GM18526 (cell line): ENCODE data around the gene CAPN3.

ENCODE experiments used
- POLR2A ChIP-seq: IDR thresholded peaks from 3 replicates; pipeline ENCODE4 v1.6.1; 2011; ENCODE audit not compliant: insufficient read length; ENCODE audit errors: extremely low read depth

CAPN3 gene

DNA sequence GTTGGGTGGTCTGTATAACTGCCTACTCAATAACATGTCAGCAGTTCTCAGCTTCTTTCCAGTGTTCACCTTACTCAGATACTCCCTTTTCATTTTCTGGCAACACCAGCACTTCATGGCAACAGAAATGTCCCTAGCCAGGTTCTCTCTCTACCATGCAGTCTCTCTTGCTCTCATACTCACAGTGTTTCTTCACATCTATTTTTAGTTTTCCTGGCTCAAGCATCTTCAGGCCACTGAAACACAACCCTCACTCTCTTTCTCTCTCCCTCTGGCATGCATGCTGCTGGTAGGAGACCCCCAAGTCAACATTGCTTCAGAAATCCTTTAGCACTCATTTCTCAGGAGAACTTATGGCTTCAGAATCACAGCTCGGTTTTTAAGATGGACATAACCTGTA, at the start of gene CAPN3:
TSS of gene CAPN3 (plus strand) at position 253 of the 400 bp plus-strand sequence. CDS start 305 bp downstream, outside the sequence.
- no peak for TF ChIP-seq POLR2A

DNA sequence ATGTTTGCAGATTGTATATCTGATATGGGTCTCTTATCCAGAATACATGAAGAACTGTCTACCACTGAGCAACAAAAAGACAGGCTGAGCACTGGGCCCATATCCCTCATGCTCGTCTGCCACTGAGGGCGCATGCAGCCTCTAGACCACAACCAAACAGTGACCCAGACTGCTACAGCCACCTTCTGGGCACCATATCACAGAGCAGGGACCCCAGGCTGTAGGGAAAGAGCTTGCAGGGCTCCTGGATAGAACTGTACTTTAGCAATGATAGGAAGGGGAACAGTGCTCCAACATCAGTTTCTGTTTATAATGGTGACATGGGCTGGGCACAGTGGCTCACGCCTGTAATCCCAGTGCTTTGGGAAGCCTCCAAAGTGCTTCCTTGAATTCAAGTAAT, 45.8 kb upstream of the CAPN3 start:
- no peak for TF ChIP-seq POLR2A

DNA sequence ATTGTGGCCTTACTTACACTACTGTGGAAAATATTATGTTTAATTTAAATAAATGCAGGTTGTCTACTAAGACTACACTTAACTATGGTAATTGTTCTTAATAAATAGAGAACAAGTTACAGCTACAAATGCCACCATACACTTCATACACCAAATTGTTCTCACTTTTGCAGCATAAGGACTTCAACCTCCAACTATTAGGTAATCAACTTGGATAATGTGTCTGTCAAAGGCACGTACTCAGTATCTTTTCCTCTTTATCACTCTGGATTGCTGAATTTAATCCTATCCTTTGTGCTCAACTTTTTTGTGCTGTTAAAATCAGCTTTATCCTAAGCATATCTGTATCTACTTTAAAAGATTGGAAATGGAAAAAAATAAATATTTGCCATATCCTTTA, 44.5 kb upstream of the CAPN3 start:
- no peak for TF ChIP-seq POLR2A

DNA sequence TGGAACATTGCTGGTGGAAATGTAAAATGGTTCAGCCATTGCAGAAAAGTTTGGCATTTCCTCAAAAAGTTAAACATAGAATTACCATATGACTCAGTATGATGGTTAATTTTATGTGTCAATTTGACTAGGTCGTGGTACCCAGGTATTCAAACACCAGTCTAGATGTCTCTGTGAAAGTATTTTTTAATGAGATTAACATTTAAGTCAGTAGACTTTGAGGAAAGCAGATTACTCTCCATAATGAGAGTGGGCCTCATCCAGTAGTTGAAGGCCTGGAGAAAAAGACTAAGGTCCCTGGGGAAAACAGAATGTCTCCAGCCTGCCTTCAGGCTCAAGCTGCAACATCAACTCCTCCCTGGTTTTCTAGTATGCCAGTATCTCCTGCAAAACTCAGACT, 43.8 kb upstream of the CAPN3 start:
- TF ChIP-seq POLR2A = no peak

DNA sequence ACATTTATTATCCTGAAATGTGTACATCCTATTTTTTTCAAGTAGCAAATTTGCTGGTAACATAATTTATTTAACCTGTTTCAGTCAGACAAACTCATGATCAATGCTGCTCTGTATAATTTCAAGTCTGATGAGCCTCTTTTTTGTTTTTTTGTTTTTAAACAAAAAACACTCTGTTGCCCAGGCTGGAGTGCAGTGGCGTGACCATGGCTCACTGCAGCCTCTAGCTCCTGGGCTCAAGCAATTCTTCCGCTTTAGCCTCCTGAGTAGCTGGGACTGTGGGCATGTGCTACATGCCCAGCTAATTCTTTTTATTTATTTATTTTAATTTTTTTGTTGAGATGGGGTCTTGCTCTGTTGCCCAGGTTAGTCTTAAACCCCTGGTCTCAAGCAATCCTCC, 40.1 kb upstream of the CAPN3 start:
- no peak for TF ChIP-seq POLR2A

DNA sequence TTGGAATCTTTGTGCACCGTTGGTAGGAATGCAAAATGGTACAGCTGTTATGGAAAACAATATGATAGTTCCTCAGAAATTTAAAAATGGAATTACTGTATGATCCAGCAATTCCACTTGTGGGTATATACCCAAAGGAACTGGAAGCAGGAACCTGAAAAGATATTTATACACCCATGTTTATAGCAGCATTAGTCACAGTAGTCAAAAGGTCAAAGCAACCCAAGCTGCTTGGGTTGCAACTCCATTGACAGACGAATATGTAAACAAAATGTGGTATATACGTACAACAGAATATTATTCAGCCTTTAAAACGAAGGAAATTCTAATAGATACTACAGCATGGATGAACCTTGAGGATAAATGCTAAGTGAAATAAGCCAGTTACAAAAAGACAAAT, 35.0 kb upstream of the CAPN3 start:
- TF ChIP-seq POLR2A = no peak

DNA sequence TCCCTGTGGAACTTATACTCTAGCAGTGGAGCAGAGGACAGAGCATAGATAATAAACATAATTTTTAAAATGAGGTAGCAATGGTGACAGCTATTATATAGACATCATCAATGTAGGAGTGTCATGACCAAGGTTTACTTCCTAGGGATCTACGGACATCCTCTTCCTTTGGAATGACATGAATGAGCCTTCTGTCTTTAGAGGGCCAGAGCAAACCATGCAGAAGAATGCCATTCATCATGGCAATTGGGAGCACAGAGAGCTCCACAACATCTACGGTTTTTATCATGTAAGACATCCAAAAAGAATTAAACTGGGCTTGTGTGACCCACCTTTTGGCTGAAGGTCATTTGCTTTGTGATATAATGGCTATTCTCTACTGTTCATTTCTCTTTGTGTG, 30.1 kb upstream of the CAPN3 start:
- no peak for TF ChIP-seq POLR2A

DNA sequence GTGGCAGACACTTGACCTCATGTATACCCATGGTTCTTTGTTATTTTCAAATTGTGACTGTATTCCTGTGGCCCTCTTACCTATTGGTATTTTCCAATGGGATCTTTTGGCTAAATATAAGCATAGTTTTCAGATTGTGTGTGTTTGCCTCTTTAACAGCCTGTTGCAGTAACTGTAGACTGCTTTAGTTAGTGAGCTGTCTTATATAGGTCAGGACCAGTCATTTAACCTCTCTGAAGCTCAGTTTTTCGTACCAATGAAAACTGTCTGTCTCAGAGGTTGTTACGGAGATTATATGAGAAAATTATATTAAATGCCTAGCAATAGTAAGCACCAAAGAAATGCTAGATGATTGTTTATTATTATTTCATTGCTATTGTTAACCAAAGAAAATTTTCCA, 29.3 kb upstream of the CAPN3 start:
- TF ChIP-seq POLR2A = no peak

DNA sequence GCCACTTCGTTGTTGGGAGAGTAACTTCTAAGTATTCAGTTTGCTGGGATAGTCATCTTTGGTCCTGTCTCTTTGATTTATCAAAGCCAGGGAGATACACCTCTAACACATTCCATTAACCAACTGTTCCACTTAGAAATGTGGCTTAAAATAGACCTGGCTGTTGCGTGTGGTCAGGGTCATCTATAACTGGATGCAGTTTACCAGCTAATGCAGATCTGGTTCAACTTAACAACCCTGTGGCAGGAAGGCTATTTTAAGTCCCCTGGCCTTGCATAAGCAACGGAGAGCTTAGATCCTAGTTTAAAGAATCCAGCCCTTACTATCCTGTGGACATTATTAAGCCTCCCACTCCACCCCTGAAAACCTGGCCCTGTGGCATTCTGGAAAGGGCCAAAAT, 28.1 kb upstream of the CAPN3 start:
- TF ChIP-seq POLR2A = no peak

DNA sequence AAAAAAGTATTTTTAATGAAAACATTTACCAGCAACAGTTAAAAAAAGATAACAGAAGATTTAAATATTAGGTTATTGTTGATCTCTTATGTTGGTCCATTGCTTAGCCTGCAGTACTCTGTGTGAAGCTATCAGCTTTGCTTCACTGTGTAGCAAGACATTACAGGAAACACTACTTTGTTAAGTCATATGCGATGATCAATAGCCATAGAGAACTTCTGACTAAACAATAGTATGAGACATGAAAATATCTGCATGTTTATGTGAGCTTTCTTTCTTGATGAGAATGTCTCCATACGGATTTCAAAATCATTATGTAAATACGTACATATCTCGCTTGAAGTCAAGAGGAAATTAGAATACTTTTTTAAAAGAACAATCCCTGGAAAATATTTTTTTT, 27.0 kb upstream of the CAPN3 start:
- no peak for TF ChIP-seq POLR2A

DNA sequence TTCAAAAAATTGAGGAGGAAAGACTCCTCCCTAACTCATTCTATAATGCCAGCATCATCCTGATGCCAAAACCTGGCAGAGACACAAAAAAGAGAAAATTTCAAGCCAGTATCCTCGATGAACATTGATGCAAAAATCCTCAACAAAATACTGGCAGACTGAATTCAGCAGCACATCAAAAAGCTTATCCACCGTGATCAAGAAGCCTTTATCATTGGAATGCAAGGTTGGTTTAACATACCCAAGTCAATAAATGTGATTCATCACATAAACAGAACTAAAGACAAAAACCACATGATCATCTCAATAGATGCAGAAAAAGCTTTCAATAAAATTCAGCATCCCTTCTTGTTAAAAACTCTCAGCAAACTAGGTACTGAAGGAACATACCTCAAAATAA, 24.2 kb upstream of the CAPN3 start:
- TF ChIP-seq POLR2A = no peak

DNA sequence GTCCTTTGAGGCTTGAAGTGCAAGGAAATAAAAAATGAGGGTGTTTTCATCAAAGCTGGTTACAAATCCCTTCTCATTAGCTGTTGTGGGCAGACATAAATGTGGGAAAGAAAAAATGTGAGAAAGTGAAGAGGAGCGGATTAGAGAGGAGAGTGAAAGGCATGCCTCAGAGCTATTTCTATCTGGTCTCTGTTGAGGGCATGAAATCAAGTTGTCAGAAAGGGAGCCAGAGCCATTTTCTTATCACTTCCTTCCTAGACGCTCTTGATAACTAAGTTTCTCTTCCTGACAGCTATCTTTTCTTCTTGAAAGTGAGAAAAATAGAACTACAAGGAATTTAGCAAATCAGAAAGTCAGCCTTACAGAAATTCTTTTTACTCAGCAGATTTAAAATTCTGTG, 20.8 kb upstream of the CAPN3 start:
- TF ChIP-seq POLR2A = no peak

DNA sequence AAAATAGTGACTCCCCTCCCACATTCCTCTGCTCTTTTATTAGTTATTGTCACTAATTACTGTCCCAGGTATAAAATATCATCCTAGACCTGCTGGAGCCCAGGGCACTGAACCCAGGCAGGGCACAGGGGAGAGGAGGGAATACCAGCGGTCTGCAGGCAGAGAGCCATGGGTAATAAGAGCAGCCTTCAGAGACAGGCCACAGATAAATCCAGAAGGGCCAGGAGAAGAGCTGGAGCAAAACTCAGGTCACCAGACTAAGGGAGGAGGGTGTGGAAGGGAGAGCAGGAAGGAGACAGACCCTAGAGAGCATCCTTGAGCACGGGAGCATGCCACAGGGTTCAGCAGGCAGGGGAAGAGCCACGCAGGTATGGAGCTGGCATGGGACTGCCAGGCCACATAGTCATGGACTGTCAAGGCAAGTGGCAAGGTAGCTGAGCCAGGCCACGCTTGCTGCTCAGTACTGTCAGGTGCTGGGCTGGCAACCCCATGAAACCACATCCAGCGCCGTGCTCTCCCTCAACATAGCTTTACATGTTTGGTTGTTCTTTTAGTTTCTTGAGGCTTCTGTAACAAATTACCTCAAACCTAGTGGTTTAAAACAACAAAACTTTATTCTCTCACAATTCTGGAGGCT, 15.6 kb upstream of the CAPN3 start:
- TF ChIP-seq POLR2A = no peak

DNA sequence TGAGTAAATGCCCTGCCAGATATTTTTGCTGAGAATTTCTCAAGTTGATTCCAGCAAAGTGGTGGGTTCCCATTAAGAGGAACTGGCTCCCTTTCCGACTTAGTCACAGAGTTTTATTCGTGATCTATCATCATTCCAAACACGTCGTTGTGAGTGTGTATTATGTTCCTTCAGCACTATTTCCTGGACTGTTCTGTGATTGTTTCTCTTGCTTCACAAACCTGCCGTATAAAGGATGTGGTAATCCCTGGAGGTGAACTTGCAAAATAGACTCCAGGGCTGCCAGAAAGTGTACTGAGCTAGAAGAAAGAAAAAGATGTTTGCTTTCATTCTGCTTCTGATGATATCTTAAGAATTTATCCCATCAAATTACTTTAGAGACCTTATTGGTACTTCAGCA, 14.5 kb upstream of the CAPN3 start:
- TF ChIP-seq POLR2A = no peak

DNA sequence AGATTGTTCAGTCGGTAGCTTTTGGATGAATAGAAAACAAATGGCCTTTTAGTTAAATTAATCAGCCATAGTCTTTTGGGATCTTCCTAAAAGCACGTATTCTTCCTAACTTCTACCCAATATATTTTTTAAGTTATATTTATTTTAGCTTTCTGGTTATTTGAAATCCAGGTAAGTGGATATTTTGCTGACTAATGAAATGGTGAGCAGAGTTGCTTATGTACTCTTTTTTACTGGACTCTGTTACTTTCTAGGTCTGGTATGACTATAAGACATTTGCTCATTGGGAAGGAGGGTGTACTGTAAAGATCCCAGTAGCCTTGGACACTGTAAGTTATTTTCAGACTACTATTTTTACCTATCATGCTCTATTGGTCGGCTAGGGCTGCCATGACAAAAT, 13.8 kb upstream of the CAPN3 start:
- no peak for TF ChIP-seq POLR2A

DNA sequence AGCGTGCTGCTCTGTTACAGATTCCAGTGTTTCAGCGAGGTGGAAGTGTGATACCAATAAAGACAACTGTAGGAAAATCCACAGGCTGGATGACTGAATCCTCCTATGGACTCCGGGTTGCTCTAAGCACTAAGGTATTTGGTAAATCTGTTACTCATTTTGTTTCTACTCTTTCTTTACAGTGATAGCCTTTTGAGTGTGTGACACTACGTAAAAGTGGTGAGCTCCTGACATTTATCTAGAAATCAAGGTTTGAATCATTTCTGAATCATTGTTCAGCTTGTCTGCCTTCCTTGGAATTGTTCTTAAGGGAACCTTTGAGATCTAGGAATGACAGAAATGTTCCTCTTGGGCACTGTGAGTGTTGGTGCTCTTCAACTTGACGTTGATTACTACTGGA, 11.2 kb upstream of the CAPN3 start:
- TF ChIP-seq POLR2A = no peak

DNA sequence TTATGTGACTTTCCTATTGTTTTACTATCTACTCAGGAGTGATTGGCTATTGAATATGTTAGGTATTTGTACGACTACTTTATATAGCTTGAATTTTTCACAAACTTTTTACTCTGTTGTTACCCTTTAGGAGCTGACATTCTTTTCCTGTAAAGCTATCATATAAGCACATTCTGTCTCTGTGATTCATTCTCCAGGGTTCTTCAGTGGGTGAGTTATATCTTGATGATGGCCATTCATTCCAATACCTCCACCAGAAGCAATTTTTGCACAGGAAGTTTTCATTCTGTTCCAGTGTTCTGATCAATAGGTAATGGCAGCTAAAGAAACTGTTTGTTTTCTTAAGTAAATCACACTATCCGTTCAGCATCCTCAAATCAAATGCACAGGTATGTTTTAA, 10.1 kb upstream of the CAPN3 start:
- no peak for TF ChIP-seq POLR2A

DNA sequence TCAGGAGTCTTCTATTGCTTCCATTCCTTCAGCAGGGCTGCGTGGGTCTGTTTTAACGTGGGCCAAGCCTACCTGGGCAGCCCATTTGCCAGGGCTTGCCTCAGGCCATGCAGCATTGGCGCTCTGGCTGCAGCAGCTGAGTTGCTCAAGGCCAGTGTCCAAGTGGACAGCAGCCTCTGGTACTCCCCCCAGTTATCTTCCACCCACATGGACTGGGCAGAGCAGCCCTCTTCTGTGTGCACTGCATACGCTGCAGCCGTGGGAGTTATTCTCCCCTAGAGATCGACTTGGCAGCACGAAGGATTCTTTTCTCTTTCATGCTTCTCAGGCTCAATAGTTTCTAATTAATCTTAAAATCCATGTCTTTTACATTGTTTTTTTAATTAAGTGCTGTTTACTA, 6.9 kb upstream of the CAPN3 start:
- no peak for TF ChIP-seq POLR2A
